HCT116 (cell line): ENCODE results near the gene CLDN9. TPM values are rescaled to one million over a fixed set of nuclear protein-coding genes. Genes with fewer than 3 reads are reported as not detected.

Experiments used
- ATAC-seq: fragments of 200-7000 bp; cut with Tn5 transposase; 2 replicates; pipeline ENCODE4 v1.9.1; 2020; ENCODE audit warnings: mild to moderate bottlenecking, moderate library complexity
- BruUV-seq: library from RNA; stranded (reverse); fragments of 400-500 nt; replicated peaks from 2 replicates; lab custom pipeline; 2021; lab: Mats Ljungman, UMichigan
- CTCF ChIA-PET: fragments of 300-600 bp; sonication (Branson Sonifier 250); formaldehyde crosslinking; loops from one replicate; lab custom pipeline; 2021; ENCODE audit warnings: antibody characterized with exemption; lab: Charles Lee
- POLR2A ChIA-PET: fragments of 300-600, 350-600 bp; sonication (Branson Sonifier 250); formaldehyde crosslinking; loops from one replicate; lab custom pipeline; 2021; ENCODE audit warnings: antibody characterized with exemption; lab: Charles Lee
- RAD21 ChIA-PET, 2 experiments: fragments of 300-600 bp; sonication (Branson Sonifier 250); formaldehyde crosslinking; loops; one replicate each; lab custom pipeline; 2023; ENCODE audit warnings: low total read pairs in 2 of 2; ENCODE audit not compliant: uncharacterized antibody in 2 of 2, unreplicated experiment in 2 of 2, low non-redundant PET in 1 of 2; lab: Charles Lee
- DNase-seq: peaks from one replicate; pipeline ENCODE4 v3.0.0-alpha.2; 2010; ENCODE audit warnings: low read depth, low spot score
- H2AFZ ChIP-seq: fragments of 200-600 bp; shearing (Covaris generic), sonication (generic); 2 replicates; pipeline ENCODE4 v1.6.1; 2017; ENCODE audit warnings: low read depth, mixed run types, mixed read lengths, antibody characterized with exemption, low read length; ENCODE audit not compliant: poor library complexity, severe bottlenecking
- H3K27ac ChIP-seq: 2 replicates; pipeline ENCODE4 v1.5.1; 2012; ENCODE audit warnings: low read depth, low read length
- H3K27me3 ChIP-seq: fragments of 200-600 bp; sonication (generic); 2 replicates; pipeline ENCODE4 v1.6.1; 2016; ENCODE audit warnings: mixed run types, low read length, mixed read lengths; ENCODE audit not compliant: insufficient read depth
- H3K36me3 ChIP-seq, 2 experiments: fragments of 200-500 bp in 1 of 2; fragments of 200-600 bp in 1 of 2; sonication (Bioruptor generic) in 1 of 2; sonication (generic) in 1 of 2; 2 replicates each; pipeline versions ENCODE4 v1.5.1 to v1.6.1; 2014 to 2016; ENCODE audit warnings: low read length in 2 of 2, inconsistent platforms in 1 of 2, mixed read lengths in 1 of 2, mixed run types in 1 of 2; ENCODE audit not compliant: insufficient read depth in 2 of 2, control insufficient read depth in 1 of 2
- H3K4me1 ChIP-seq, 2 experiments: fragments of 200-600 bp in 1 of 2; sonication (generic) in 1 of 2; 2 replicates each; pipeline versions ENCODE4 v1.5.1 to v1.6.1; 2012 to 2017; ENCODE audit warnings: low read length in 2 of 2, inconsistent platforms in 1 of 2, mild to moderate bottlenecking in 1 of 2, mixed read lengths in 1 of 2, mixed run types in 1 of 2, moderate library complexity in 1 of 2; ENCODE audit not compliant: insufficient read depth in 2 of 2, control insufficient read depth in 1 of 2
- H3K4me2 ChIP-seq: fragments of 200-600 bp; sonication (generic); 2 replicates; pipeline ENCODE4 v1.6.1; 2017; ENCODE audit warnings: mixed run types, low read length, mixed read lengths
- H3K4me3 ChIP-seq, 2 experiments: fragments of 200-600 bp in 1 of 2; sonication (generic) in 1 of 2; replicated peaks in 1 of 2; 2 replicates each; pipeline ENCODE4 v1.5.1; 2011 to 2016; ENCODE audit warnings: low read length in 2 of 2, control low read depth in 1 of 2, low read depth in 1 of 2, mild to moderate bottlenecking in 1 of 2, mixed read lengths in 1 of 2, mixed run types in 1 of 2
- H3K79me2 ChIP-seq: fragments of 200-600 bp; sonication (generic); 2 replicates; pipeline ENCODE4 v1.6.1; 2017; ENCODE audit warnings: mild to moderate bottlenecking, mixed run types, low read length, moderate library complexity, mixed read lengths; ENCODE audit not compliant: insufficient read depth
- H3K9ac ChIP-seq: fragments of 200-600 bp; sonication (generic); 2 replicates; pipeline ENCODE4 v1.6.1; 2016; ENCODE audit warnings: low read length, mixed read lengths
- H3K9me2 ChIP-seq: fragments of 200-600 bp; sonication (generic), shearing (Covaris generic); 2 replicates; pipeline ENCODE4 v1.6.1; 2017; ENCODE audit warnings: mixed run types, mild to moderate bottlenecking, moderate library complexity; ENCODE audit not compliant: insufficient read depth
- H3K9me3 ChIP-seq, 2 experiments: fragments of 200-500 bp in 1 of 2; fragments of 200-600 bp in 1 of 2; sonication (Bioruptor generic) in 1 of 2; sonication (generic) in 1 of 2; 2 replicates each; pipeline ENCODE4 v1.6.1; 2014 to 2017; ENCODE audit warnings: low read length in 2 of 2, mixed read lengths in 2 of 2, inconsistent platforms in 1 of 2, low read depth in 1 of 2, mild to moderate bottlenecking in 1 of 2, mixed run types in 1 of 2, moderate library complexity in 1 of 2; ENCODE audit not compliant: control insufficient read depth in 1 of 2, insufficient read depth in 1 of 2
- H4K20me1 ChIP-seq: fragments of 200-600 bp; sonication (generic), shearing (Covaris generic); 2 replicates; pipeline ENCODE4 v1.6.1; 2017; ENCODE audit warnings: mixed run types, mild to moderate bottlenecking, moderate library complexity; ENCODE audit not compliant: insufficient read depth
- CTCF ChIP-seq, 3 experiments: fragments of 200-600 bp in 1 of 3; sonication (generic) in 1 of 3; IDR thresholded peaks in 2 of 3; conservative IDR thresholded peaks in 1 of 3; 2 replicates each; pipeline ENCODE4 v1.5.1; 2012 to 2017; ENCODE audit warnings: low read depth in 2 of 3, low read length in 2 of 3, antibody characterized with exemption in 1 of 3, borderline replicate concordance in 1 of 3, control low read depth in 1 of 3, mild to moderate bottlenecking in 1 of 3, mixed read lengths in 1 of 3, mixed run types in 1 of 3, moderate library complexity in 1 of 3; ENCODE audit not compliant: insufficient read depth in 1 of 3
- POLR2AphosphoS5 ChIP-seq: IDR thresholded peaks from 2 replicates; pipeline ENCODE4 v1.6.1; 2011; ENCODE audit warnings: mild to moderate bottlenecking, low read depth, low read length, moderate library complexity
- SP1 ChIP-seq: IDR thresholded peaks from 2 replicates; pipeline ENCODE4 v1.6.1; 2012; ENCODE audit warnings: low read depth
- intact Hi-C: fragments of 100-400 bp; cut with micrococcal nuclease; formaldehyde crosslinking; loops from 2 replicates; pipeline ENCODE4 v1.10.0; 2022
- total RNA-seq: library from RNA; stranded (reverse); gene quantifications from one replicate; pipeline ENCODE4 v1.2.1, GENCODE V29; 2021; ENCODE audit not compliant: unreplicated experiment

CLDN9 gene
- total RNA-seq, 1 experiment from 2014 or later: 0.76 TPM

DNA sequence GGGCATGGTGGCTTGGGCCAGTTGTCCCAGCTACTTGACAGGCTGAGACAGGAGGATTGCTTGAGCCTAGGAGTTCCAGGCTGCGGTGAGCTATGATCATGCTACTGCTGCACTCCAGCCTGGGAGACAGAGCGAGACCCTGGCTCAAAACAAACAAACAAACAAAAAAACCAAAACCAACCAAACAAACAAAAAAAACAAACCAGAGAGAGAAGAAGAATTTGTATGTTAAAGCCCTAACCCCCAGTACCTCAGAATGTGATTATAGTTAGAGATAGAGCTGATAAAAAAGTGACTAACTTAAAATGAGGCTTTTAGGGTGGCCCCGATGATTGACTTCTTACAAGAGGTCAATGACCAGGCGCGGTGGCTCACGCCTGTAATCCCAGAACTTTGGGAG is 32.0 kb downstream of the CLDN9 start:
- RAD21 ChIA-PET: no interaction called here
- intact Hi-C loops: no loop called here
- CTCF ChIA-PET: interaction anchor here (2.0 to 2.1 kb wide), 2 partner anchors 14 to 17 kb away, joined by 8 to 10 read pairs; no protein-coding TSS in a partner anchor

More for the DNA sequence above, 32.0 kb downstream of the CLDN9 start:
- Histone ChIP-seq H3K4me3 (no peak overlapping the region), H2AFZ (no peak overlapping the region), H3K4me2 (peak overlapping the region; percentile 99), H4K20me1 (no peaks in the 10 kb centered on the region), H3K27ac (no peak overlapping the region), H3K36me3 (no peaks in the 10 kb centered on the region), H3K9me2 (no peaks in the 10 kb centered on the region), H3K27me3 (no peaks in the 10 kb centered on the region), H3K79me2 (no peaks in the 10 kb centered on the region), H3K9ac (no peak overlapping the region), H3K9me3 (no peaks in the 10 kb centered on the region), H3K4me1 (peaks cover 11 to 62% of the 10 kb centered on the region in 2 experiments)
- TF ChIP-seq SP1 (no peak), POLR2AphosphoS5 (no peak), CTCF (IDR thresholded peaks at IDR 0.05 in 2 of 3, conservative IDR thresholded peaks at IDR 0.05 in 1 of 3; ENCODE audit: borderline replicate concordance in 1 of 3, insufficient read depth in 1 of 3, low read depth in 2 of 3, low read length in 2 of 3) (no peak)
- no peak for DNase-seq
- BruUV-seq: no TSS peak
- no peak for ATAC-seq
- POLR2A ChIA-PET: no interaction called here
